ENCODE measurements around the gene FAS.

DNA sequence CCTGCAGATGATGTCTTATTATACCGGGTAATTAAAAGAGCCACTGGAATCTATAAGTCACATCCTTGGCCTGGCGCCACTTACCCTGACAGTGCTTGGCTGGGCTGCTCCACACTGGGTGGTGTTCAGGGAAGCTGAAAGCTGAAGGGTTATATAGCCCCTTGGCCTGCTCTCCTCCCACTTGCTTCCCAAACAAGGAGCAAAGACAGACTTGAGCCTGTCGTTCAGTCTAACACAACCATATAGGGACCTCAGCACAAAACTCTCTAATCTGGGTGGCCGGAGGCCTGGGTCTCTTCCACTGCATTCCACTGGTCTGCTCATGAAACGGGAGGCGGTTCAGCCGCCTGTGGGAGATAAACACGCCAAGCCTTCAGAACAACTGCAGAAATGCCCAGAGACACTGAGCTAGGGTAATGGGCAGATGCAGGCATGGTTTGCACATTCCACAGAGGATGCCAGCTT, 37.9 kb upstream of the FAS start, which contains the start of gene ACTA2:
- TF ChIP-seq, protein P1, sequence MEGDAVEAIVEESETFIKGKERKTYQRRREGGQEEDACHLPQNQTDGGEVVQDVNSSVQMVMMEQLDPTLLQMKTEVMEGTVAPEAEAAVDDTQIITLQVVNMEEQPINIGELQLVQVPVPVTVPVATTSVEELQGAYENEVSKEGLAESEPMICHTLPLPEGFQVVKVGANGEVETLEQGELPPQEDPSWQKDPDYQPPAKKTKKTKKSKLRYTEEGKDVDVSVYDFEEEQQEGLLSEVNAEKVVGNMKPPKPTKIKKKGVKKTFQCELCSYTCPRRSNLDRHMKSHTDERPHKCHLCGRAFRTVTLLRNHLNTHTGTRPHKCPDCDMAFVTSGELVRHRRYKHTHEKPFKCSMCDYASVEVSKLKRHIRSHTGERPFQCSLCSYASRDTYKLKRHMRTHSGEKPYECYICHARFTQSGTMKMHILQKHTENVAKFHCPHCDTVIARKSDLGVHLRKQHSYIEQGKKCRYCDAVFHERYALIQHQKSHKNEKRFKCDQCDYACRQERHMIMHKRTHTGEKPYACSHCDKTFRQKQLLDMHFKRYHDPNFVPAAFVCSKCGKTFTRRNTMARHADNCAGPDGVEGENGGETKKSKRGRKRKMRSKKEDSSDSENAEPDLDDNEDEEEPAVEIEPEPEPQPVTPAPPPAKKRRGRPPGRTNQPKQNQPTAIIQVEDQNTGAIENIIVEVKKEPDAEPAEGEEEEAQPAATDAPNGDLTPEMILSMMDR (IDR thresholded peaks at IDR 0.05; ENCODE audit: poor library complexity), result no peak
- no peak for TF ChIP-seq EZH2 (IDR thresholded peaks at IDR 0.05; ENCODE audit: borderline replicate concordance)

Measured in hepatocyte (in vitro differentiated cells).